Ascending aorta (tissue), 2 donors: ENCODE measurements around the gene ZFP36. TPM values are rescaled to one million over a fixed set of nuclear protein-coding genes. Genes with fewer than 3 reads are reported as not detected.

Experiments used
- DNase-seq, 2 donors: peaks; one replicate each; pipeline ENCODE4 v3.0.0-alpha.2; 2019; ENCODE audit warnings: low spot score in 2 of 2
- H3K27ac ChIP-seq, 2 donors: fragments of 200-600 bp; sonication (generic); one replicate each; pipeline ENCODE4 v1.5.1; 2016 to 2017; ENCODE audit warnings: mild to moderate bottlenecking in 1 of 2
- H3K27me3 ChIP-seq: fragments of 200-600 bp; sonication (generic); one replicate; pipeline ENCODE4 v1.5.1; 2017
- H3K36me3 ChIP-seq, 2 donors: fragments of 200-600 bp; sonication (generic); one replicate each; pipeline ENCODE4 v1.5.1; 2016
- H3K4me1 ChIP-seq, 2 donors: fragments of 200-600 bp; sonication (generic); one replicate each; pipeline ENCODE4 v1.5.1; 2016 to 2017; ENCODE audit warnings: mild to moderate bottlenecking in 1 of 2
- H3K4me3 ChIP-seq, 2 donors: fragments of 200-600 bp; sonication (generic); one replicate each; pipeline ENCODE4 v1.5.1; 2016 to 2017; ENCODE audit warnings: mild to moderate bottlenecking in 1 of 2
- H3K9me3 ChIP-seq, 2 donors: fragments of 200-600 bp; sonication (generic); one replicate each; pipeline ENCODE4 v1.5.1; 2016
- intact Hi-C: fragments of 100-400 bp; cut with DNase I; formaldehyde crosslinking; loops from one replicate; pipeline ENCODE4 v1.15.1; 2023
- total RNA-seq: library from RNA; depleted of rRNA; stranded (reverse); fragments of >200 nt; gene quantifications from one replicate; pipeline ENCODE4 v1.1.0, GENCODE V29; 2016
- TF ChIP-seq, protein P1 (sequence below), 3 experiments: fragments of 200-600 bp in 2 of 3; fragments of 450-650 bp in 1 of 3; sonication (generic) in 2 of 3; IDR thresholded peaks; one replicate each; pipeline ENCODE4 v1.5.1; 2016 to 2019; ENCODE audit warnings: antibody characterized with exemption in 3 of 3, mild to moderate bottlenecking in 1 of 3, moderate library complexity in 1 of 3

ZFP36 gene
- total RNA-seq, 1 donor from 2014 or later = 1,166 TPM

DNA sequence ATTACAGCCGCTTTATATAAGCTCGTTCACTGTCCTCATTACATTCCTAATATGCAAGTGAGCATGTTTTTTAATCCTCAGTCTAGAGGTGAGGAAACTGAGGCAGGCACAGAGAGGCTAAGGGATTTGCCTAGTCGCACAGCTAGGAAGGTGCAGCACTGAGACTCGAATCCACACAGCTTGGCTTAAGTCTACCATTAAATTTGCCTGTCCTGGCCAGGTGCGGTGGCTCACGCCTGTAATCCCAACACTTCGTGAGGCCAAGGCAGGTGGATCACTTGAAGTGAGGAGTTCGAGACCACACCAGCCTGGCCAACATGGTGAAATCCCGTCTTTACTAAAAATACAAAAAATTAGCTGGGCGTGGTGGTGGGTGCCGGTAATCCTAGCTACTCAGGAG, 21.1 kb downstream of the ZFP36 start:
- Histone ChIP-seq H3K4me3 (no peak overlapping the region), H3K9me3 (no peaks in the 10 kb centered on the region), H3K4me1 (peaks cover 6 to 20% of the 10 kb centered on the region in 2 donors), H3K27me3 (no peaks in the 10 kb centered on the region), H3K27ac (peak overlapping the region in 1 of 2 donors; percentile 83), H3K36me3 (peaks cover 24 to 45% of the 10 kb centered on the region in 2 donors)
- no peak for DNase-seq
- intact Hi-C loops = no loop called here
- TF ChIP-seq, protein P1, sequence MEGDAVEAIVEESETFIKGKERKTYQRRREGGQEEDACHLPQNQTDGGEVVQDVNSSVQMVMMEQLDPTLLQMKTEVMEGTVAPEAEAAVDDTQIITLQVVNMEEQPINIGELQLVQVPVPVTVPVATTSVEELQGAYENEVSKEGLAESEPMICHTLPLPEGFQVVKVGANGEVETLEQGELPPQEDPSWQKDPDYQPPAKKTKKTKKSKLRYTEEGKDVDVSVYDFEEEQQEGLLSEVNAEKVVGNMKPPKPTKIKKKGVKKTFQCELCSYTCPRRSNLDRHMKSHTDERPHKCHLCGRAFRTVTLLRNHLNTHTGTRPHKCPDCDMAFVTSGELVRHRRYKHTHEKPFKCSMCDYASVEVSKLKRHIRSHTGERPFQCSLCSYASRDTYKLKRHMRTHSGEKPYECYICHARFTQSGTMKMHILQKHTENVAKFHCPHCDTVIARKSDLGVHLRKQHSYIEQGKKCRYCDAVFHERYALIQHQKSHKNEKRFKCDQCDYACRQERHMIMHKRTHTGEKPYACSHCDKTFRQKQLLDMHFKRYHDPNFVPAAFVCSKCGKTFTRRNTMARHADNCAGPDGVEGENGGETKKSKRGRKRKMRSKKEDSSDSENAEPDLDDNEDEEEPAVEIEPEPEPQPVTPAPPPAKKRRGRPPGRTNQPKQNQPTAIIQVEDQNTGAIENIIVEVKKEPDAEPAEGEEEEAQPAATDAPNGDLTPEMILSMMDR (IDR thresholded peaks at IDR 0.05) = no peak

DNA sequence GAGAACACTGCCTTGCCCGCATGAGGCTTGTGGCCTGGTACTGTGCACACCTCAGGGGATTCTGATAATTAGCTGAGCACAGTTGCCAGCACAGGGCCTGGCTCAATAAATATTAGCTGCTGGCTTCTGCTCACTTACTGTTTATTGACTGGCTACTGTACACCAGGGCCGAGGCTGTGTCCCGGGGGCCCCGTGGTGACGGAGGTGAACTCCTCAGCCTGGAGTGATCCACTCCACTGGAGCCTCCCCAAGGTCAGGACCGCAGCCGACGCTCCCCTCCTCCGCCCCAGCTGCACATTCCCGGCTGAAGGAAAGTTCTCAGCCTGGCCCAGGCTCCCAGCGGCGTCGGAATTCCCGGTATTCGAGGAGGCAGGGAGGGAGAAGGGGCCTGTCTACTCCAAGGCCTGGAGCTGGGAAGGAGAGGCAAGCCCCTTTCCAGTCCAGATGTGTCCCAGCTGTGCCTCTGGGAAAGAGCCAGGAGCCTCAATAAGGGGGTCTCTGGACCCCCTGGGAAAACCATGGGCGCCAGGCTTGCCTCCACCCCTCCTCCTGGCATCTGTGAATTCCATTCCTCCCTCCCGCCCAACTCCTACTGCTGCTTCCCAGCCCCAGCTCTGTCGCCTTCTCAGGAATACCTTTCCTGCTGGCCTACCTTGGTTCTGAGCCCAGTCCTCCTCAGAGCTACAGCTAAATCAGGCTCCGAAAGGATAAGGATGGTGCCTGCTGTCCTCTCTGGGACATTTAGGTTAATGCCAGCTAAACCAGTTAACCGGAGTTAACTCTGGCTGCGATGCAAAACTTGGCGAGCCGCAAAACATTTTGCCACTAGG, 21.9 kb downstream of the ZFP36 start:
- Histone ChIP-seq H3K27me3 (no peaks in the 10 kb centered on the region), H3K9me3 (no peaks in the 10 kb centered on the region), H3K4me3 (peak overlapping the region; percentile 1 to 32), H3K4me1 (peaks cover 6 to 20% of the 10 kb centered on the region in 2 donors), H3K36me3 (peaks cover 24 to 45% of the 10 kb centered on the region in 2 donors), H3K27ac (peak overlapping the region; percentile 83 to 85)
- intact Hi-C loops = no loop called here
- TF ChIP-seq, protein P1 (IDR thresholded peaks at IDR 0.05) = no peak
- DNase-seq = peak in 1 of 2 donors; percentile 83

- Histone ChIP-seq H3K36me3 (peaks cover 25 to 40% of the 10 kb centered on the region in 2 donors), H3K27me3 (no peaks in the 10 kb centered on the region), H3K4me1 (peaks cover 13 to 36% of the 10 kb centered on the region in 2 donors), H3K27ac (peak overlapping the region; percentile 51 to 78), H3K9me3 (no peaks in the 10 kb centered on the region), H3K4me3 (no peak overlapping the region)
- intact Hi-C loops = no loop called here
- TF ChIP-seq, protein P1 (IDR thresholded peaks at IDR 0.05) = no peak
- peak; percentile 65 to 82 for DNase-seq
Observed at GRCh38 chr19:39430675-39431593, 24.3 kb downstream of the ZFP36 start.

GRCh38 chr19:39432677-39433025, 26.0 kb downstream of the ZFP36 start:
- H3K4me1 ChIP-seq = peaks cover 16 to 43% of the 10 kb centered on the region in 2 donors
- intact Hi-C loops = no loop called here

DNA sequence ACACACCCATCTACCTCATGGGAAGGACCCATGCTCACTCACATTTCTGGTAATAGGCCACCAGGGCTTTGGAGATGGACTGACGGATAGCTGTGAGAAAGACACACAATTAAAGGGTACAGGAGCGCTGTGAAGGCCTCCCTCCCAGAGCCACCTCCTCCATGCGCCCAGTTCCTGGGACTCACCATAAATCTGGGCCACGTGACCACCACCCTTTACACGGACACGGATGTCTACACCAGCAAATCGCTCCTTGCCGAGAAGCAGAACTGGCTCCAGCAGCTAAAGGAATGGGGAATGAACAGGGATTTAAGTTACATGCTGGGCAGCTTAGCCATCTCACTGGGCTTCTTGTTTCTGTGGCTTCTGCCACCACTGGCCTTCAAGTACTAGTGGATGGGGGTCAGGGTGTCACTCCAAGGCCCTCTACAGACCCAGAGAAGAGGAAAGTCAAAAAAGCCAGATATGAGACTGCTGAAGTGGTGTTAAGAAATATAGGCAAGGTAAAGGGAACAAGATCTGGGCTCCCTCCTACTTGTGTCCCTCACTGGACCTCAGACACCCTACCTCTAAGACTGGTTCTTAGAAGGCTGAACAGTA, 26.9 kb downstream of the ZFP36 start:
- peaks cover 25 to 40% of the 10 kb centered on the region in 2 donors for H3K36me3 ChIP-seq
- no peak overlapping the region for H3K27ac ChIP-seq
- no peaks in the 10 kb centered on the region for H3K27me3 ChIP-seq
- intact Hi-C loops = no loop called here
- TF ChIP-seq, protein P1 (IDR thresholded peaks at IDR 0.05) = no peak
- no peaks in the 10 kb centered on the region for H3K9me3 ChIP-seq
- H3K4me3 ChIP-seq = peak overlapping the region in 1 of 2 donors; percentile 82
- DNase-seq = no peak
- H3K4me1 ChIP-seq = peaks cover 12 to 36% of the 10 kb centered on the region in 2 donors

More at GRCh38 chr19:39432677-39433025, 26.0 kb downstream of the ZFP36 start:
- H3K9me3 ChIP-seq = no peaks in the 10 kb centered on the region
- H3K27me3 ChIP-seq = no peaks in the 10 kb centered on the region
- no peak for DNase-seq
- TF ChIP-seq, protein P1 (IDR thresholded peaks at IDR 0.05) = no peak
- H3K4me3 ChIP-seq = no peak overlapping the region
- no peak overlapping the region for H3K27ac ChIP-seq
- H3K36me3 ChIP-seq = peaks cover 25 to 40% of the 10 kb centered on the region in 2 donors
